GM18519 (cell line): ENCODE results near the gene ACTA1.
A peak's percentile ranks its signal among the peaks of the same experiment; 100 is the strongest.
"Not testable (repeated sequence)": the region's sequence is repeated elsewhere in the genome, so short reads cannot be mapped to it uniquely, and the experiment has no call there.

Experiments used
- ATAC-seq: cut with Tn5 transposase; IDR thresholded peaks from one replicate; pipeline ENCODE4 v1.9.1; 2021; ENCODE audit warnings: mild to moderate bottlenecking, moderate library complexity; ENCODE audit not compliant: unreplicated experiment, low FRiP score

ACTA1 gene

DNA sequence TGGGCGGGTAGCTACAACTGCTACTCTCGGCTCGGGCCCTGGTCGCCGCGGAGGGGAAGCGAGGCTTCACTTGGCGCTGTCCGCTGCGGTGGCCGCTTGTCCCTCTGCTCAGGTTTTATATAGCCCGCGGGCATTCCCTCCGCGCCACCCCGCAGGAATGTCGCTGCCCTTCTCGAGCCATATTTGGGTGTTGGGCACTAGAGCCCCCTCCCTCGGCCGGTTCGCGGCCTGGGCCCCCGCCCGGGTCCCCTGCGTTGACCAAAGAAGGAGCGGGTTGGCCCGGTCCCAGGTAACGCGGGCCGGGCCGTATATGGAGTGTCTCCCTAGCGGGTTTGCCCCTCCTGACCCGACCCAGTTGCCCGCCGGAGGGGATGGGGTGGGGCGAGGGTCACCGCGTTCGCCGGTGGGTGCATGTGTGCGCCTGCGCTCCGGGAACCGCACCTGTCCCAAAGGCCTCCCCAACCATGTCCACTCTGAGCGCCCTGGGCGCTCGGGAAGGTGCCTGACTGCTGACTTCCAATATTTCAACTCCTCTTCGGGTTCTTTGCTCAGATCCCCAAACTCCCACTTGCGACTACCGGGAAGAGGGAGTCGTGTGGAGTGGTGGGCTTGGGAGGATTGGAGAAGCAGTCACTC, at the start of gene ACTA1:
Gene ACTA1, minus strand, starts transcription at position 90 of the 636 bp plus-strand sequence. CDS start 979 bp downstream, outside the sequence.
- ATAC-seq = no peak

DNA sequence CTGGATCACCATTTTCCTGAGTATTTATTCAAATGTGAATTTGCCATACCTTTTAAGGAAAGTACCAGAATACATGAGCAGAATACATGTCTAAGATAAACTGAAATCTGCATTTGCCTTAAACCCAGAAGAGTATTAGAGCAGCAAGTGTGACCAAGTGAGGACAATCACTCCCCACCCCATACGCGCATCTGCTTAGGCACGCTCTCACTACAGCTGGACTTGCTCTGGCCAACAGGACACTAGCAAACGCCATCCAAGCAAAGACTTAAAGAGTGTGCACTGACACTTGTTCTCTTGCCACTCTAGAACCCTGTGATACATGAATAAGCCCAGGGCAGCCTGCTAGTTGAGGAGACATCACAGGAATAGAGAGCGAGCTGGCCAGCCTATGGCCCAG, 48.6 kb upstream of the ACTA1 start:
- no peak for ATAC-seq

DNA sequence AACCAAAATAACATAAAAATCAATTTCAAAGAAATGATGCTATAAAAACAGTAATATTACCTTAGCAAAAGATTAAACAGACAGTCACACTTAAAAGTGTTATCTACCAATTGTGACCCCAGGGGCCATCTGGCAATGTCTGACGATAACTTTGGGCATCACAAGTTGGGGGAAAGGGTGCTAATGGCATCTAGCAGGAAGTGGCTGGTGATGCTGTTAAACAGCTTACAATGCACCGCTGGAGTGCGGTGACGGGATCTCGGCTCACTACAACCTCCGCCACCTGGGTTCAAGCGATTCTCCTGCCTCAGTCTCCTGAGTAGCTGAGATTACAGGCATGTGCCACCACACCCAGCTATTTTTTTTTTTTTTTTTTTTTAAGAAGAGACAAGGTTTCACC, 46.6 kb upstream of the ACTA1 start:
- ATAC-seq = no peak

DNA sequence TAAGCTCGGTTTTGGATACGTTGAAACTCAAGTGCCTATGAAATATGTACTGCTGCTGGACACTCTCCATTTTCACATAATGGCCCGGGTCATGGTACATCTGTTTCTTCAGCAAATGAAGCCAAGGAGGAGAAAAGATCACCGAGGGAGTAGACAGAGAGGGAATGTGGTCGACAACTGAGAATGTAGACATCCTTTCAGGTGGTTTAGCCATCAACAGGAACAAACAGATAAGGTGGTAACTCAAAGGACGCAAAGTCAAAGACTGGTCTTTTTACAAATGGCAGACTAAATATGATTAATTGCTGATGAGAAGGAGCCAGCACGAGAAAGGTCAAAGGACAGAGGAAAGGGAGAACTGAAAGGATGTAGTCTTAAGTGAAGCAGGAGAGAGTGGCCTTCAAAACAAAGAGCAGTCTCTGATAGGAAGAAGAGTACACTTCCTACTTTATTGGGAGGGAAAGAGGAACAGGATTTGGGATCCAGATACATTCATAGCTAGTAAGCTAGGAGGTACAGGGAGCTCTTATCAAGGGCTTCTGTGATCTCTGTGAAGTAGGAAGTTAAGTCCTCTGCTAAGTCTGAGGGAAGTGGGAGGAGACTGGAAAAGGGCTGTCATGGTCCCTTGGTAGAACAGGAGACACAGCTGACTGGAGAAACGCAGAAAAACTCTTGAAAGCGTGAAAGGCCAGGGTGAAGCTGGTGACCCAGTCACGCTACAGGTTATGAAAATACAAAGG, 45.9 kb upstream of the ACTA1 start:
- ATAC-seq = peak; percentile 56

DNA sequence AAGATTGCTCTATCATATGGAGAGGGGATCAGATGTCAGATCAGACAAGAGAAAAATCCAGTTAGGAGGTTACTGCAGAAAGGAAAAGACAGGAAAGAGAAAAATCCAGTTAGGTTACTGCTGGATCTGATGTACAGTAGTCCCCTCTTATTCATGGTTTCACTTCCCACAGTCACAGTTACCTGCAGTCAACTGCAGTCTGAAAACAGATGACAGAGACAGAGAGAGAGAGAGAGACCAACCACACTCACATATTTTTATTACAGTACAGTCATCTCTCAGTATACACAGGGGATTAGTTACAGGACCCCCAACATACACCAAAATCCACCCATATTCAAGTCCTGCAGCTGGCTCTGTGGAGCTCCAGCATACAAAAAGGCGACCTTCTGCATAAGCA, 45.0 kb upstream of the ACTA1 start:
- ATAC-seq = peak; percentile 65

DNA sequence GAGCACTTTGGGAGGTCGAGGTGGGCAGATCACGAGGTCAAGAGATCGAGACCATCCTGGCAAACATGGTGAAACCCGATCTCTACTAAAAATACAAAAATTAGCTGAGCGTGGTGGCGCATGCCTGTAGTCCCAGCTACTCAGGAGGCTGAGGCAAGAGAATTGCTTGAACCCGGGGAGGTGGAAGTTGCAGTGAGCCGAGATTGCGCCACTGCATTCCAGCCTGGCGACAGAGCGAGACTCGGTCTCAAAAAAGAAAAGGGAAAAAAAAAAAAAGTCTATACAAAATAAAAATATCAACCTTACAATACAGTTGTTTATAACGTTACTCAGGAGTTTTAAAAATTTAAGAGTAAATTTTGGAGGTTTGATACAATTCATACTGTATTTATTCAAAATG, 42.0 kb upstream of the ACTA1 start:
- ATAC-seq = not testable (repeated sequence)

DNA sequence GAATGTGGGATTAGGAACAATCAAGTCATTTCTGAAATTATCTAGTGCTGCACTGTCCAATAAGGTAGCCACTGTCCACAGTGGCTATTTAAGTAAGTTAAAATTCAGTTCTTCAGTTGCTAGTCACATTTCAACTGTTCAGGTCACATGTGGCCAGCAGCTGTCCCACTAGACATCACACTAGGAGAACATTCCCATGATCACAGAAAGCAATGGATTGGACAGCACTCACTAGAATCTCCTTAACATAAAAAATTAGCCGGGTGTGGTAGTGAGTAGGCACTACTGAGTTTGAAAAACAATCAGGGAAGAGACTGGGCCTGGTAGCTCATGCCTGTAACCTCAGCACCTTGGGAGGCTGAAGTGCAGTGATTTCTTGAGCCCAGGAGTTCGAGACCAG, 40.6 kb upstream of the ACTA1 start:
- ATAC-seq = no peak

DNA sequence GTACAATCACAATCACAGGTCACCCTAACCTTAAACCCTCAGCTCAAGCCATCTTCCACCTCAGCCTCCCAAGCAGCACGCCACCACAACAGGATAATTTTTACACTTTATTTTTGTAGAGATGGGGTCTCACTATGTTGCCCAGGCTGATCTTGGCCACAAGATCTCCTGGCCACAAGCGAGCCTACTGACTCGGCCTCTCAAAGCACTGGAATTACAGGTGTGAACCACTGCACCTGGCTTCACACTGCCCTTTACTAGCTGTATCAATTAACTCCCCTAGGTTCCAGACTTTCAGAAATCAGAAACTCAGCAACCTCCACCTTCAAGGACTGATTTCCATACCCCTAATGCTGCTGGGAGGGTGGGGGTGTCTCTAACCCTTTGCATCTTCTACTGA, 37.3 kb upstream of the ACTA1 start:
- ATAC-seq = no peak

DNA sequence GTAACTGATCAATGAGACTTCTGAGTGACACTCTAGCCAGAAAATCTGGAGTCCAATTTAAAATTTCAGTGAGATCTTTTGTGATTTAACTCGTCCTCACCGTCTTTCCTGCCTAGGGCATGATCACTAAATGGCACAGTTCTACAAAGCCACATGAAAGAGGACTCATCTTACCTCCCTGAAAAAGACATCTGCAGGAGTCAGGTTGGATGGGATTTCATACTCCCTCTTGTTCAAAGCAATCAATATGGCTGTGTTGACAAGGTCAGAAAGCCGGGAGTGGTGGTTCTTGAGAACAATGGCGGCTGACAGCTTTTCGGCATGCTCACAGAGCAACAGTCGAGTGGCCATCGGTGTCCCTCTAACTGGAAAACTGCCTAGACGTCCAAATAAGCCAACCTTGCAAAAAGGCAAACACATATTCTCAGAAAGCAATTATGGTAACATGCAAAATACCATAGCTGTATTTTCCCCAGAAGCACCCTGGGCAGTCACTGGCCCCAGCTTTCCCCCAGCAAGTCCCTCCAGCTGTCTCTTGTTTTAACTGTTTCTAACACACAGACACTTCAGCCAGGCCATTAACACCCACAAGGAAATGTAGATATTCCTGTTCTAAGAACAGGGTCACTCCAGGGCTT, 36.6 kb upstream of the ACTA1 start:
- ATAC-seq = no peak

DNA sequence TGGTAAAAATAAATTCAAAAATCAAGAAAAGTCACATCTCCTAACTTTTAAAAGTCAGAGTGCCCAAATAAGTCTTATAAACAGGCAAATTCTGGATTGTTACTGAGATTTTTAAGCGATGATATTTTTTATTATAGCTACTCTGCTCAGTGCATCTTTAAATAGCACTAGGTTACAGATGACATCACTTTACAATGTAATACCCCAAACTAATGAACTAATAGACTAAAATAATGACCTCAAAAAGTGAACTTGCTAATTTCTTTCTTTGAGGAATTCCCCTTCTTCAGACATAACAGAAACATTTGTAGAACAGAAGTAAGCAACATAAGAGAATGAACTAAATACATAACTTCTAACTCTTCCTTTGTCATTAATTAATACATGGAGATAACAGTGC, 33.0 kb upstream of the ACTA1 start:
- no peak for ATAC-seq

DNA sequence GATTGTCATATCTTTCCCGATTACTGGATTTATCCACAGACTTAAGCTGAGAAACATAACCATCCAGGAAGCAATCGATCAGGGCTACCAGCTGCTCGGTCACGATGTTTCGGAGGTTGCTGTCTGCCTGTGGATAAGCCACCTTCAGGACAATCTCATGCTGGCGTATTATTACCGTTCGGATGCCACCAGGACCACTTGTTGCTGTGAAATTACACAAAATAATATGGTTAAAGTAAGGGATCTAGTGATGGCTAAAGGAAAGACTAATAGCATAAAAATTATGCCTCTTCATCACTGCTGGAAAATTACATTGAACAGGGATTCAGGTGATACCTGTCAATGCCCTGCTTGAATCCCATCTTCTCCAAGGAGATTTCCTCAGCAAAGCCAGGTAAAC, 30.8 kb upstream of the ACTA1 start:
- no peak for ATAC-seq

DNA sequence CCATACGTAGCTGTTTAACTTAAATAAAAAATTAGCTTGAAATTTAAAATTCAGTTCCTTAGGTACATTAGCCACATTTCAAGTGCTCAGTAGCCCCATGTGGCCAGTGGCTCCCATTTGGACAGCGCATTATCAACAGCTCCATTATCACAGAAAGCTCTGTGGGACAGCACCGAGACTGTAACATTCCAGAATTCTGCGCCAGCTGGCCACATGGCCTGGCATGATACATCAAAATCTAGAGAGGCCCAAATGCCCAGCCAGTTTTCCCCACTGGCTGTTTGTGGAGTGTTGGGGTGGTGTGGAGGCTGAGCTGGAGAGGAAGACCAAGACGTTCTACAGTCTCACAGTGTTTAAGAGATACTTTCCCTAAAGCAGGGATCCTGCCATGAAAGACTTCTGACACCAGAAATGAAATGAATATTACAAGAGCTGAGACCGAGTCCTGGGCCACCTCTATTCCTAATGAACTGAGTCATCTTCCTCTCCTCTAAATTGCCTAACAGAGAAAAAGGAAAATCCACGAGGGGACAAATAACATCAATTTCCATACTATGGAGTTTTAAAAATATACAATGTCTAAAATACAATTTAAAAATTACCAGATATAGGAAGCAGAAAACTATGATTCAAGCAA, 27.3 kb upstream of the ACTA1 start:
- ATAC-seq = no peak

DNA sequence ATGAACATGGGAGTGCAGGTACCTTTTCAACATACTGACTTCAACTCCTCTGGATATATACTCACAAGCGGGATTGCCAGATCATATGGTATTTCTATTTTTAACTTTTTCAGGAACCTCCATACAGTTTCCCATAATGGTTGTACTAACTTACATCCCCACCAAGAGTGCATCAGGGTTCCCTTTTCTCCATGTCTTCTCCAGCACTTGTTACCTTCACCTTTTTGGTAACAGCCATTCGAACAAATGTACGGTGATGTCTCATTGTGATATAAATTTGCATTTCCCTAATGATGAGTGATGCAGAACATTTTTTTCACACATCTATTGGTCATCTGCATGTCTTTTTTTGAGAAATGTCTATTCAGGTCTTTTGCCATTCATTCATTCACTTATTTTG, 25.9 kb upstream of the ACTA1 start:
- ATAC-seq = no peak

DNA sequence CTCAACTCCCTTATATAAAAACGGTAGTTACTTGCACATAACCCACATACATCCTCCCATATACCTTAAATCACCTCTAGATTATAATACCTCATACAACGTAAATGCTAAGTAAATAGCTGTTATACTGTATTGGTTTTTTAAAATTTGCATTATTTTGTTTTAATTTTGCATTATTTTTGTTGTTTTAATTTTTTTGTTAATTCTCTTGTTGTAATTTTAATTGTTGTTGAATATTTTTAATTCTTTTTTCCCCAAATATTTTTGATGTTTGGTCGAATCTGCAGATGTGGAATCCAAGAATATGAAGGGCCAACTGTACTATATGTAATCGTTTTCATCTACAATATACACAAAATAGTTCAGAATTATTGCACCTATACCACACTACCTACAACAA, 23.5 kb upstream of the ACTA1 start:
- ATAC-seq = no peak

DNA sequence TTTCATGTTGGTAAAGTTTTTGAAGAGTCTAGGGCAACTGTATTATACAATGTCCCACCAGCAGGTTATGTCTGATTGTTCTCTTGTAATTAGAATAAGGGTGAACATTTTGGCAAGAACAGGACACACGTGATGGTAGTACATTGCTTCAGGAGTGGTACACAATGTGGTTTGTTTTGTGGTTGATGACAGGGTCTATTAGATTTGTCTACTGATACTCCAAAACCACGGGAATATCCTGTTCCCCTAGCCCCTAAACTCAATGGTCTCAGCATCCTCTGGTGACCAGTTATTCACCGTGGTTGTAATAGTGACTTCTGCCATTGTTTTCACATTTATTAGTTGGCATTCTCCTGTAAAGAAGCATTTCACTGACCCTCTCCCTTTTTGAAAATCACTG, 22.1 kb upstream of the ACTA1 start:
- no peak for ATAC-seq

DNA sequence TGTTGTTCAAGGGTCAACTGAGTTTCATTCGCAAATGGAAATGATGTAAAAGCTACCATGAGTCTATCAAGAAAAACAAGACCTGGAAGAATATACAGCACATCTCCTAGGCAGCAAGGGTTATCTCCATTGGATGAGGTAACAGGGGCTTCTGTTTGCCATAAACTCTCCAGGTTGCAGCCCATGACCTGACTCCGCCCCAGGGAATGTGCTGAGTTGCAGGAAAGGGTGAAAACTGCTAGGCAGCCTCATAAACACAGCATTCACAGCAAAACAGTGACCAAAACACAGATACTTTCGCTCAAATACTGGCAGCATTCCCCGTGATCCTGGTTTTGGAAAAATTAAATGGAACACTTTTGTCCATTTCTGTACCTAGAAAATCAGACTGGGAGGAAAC, 20.2 kb upstream of the ACTA1 start:
- ATAC-seq = no peak

DNA sequence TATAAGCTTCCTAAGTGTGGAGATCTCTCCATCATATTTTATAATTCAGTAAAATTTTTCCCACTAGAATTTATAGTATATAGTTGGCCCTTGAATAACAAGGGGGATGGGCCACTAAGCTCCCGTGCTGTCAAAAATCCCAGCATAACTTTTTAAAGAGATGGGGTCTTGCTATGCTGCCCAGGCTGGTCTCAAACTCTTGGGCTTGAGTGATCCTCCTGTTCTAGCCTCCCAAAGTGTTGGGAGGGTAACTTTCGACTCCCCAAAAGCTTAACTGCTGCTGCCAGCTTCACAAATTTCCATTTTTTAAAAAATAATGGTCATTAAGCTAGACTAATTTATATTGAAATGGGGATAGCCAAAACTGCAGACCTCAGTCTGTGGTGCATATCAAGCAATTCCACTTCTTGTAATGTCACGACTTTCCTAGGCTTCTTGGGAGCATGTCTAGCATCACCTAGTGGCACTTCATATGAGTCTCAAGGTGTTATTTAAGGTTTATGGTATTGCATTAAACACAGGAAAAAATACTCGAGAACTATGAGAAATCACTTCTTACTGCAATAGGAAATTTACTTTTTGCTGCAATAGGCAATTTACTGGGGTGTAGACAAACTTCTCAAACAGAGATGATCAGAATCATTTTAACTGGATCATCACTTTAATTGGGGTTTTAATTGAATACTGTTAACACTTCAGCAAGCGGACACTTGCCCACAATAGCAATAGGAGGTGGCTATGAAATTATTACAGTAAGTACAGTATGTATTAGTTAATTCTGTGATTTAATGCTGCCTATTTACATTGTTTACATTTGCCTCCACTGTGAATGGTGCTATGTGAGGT, 19.3 kb upstream of the ACTA1 start:
- ATAC-seq = no peak

DNA sequence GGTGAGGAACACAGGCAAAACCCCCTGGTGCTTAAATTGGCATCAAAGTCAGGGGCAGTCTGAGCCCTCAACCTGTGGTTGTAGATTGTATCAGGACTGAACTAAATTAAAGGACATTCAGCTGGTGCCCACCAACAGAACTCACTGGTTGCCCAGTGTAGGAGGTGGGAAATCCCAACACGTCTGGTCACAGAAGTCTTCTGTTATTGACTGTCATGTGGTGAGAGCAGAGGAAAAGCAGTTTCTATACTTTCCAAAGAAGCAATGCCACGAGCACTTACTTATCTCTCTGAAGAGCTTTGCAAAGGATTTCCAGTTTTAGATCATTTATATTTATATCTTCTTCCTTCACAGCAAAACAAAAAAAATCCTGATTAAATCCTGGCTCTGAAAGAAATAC, 15.0 kb upstream of the ACTA1 start:
- ATAC-seq = no peak

DNA sequence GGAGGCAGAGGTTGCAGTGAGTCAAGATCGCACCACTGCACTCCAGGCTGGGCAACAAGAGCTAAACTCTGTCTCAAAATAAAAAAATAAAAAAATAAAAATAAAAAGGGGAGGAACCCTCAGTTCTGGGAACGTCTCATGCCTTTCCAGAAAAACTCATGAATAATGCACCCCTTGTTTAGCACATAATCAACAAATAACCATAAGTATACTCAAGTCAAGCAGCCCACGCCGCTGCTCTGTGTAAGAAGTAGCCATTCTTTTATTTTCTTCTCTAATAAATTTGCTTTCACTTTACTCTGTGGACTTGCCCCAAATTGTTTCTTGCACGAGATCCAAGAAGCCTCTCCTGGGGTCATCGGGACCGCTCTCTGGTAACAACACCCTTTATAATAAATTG, 14.5 kb upstream of the ACTA1 start:
- ATAC-seq = no peak

DNA sequence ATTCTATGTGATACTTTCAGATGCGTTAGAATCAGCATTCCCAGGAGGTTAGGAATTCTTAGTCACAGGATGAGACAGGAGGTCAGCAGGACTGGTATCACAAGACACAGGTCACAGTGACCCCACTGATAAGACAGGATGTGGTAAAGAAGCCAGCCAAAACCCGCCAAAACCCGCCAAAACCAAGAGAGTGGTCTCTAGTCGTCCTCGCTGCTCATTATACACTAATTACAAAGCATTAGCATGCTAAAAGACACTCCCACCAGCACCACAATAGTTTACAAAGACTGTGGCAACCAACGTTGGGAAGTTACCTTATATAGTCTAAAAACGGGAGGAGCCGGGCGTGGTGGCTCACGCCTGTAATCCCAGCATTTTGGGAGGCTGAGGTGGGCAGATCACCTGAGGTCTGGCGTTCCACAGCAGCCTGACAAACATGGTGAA, 13.9 kb upstream of the ACTA1 start:
- ATAC-seq = no peak
